Measurements from ENCODE around the gene TAS2R31. TPM values are rescaled to one million over a fixed set of nuclear protein-coding genes. Genes with fewer than 3 reads are reported as not detected.

Gene TAS2R31
- total RNA-seq (2022; extraction: Qiagen RNA extraction; ENCODE audit: low read depth): 0.08 to 0.13 TPM in 2 of 5 replicates, not detected in the others

GRCh38 chr12:11031307-11031706, at the start of gene TAS2R31:
TSS of gene TAS2R31 (minus strand) at chr12:11031407. CDS start at chr12:11031335, 72 bp downstream.

GRCh38 chr12:11062194-11062593, 31.0 kb upstream of the TAS2R31 start, which contains the start of gene TAS2R46:
TSS of gene TAS2R46 (minus strand) at chr12:11062294. CDS start at chr12:11062294, 0 bp downstream.

GRCh38 chr12:11022520-11022919, 8.7 kb downstream of the TAS2R31 start, which contains the start of gene TAS2R19:
TSS of gene TAS2R19 (minus strand) at chr12:11022620. CDS start at chr12:11022571, 49 bp downstream.

GRCh38 chr12:10998204-10998603, 33.0 kb downstream of the TAS2R31 start, which contains the start of gene TAS2R20:
TSS of gene TAS2R20 (minus strand) at chr12:10998304. CDS start at chr12:10997875, 429 bp downstream.

GRCh38 chr12:10986812-10987211, 44.4 kb downstream of the TAS2R31 start, which contains the start of gene TAS2R50:
TSS of gene TAS2R50 (minus strand) at chr12:10986912. CDS start at chr12:10986860, 52 bp downstream.

Other genes starting within 250 kb of the TAS2R31 start
- not detected in 5 replicates for gene TAS2R7, start 228.8 kb downstream of the TAS2R31 start, total RNA-seq (2022; extraction: Qiagen RNA extraction; ENCODE audit: low read depth)
- gene TAS2R8, start 224.1 kb downstream of the TAS2R31 start, total RNA-seq (2022; extraction: Qiagen RNA extraction; ENCODE audit: low read depth): not detected in 5 replicates
- not detected in 5 replicates for gene TAS2R9, start 221.2 kb downstream of the TAS2R31 start, total RNA-seq (2022; extraction: Qiagen RNA extraction; ENCODE audit: low read depth)
- 0.05 TPM in 1 of 5 replicates, not detected in the others for gene TAS2R10, start 205.0 kb downstream of the TAS2R31 start, total RNA-seq (2022; extraction: Qiagen RNA extraction; ENCODE audit: low read depth)
- gene PRR4, start 181.9 kb downstream of the TAS2R31 start, total RNA-seq (2022; extraction: Qiagen RNA extraction; ENCODE audit: low read depth): 1.5 to 4.3 TPM (median 3.3 TPM) in 5 replicates
- gene PRH1, start 147.2 kb downstream of the TAS2R31 start, total RNA-seq (2022; extraction: Qiagen RNA extraction; ENCODE audit: low read depth): 1.6 to 3.8 TPM (median 3.1 TPM) in 5 replicates
- gene TAS2R13, start 121.8 kb downstream of the TAS2R31 start, total RNA-seq (2022; extraction: Qiagen RNA extraction; ENCODE audit: low read depth): not detected in 5 replicates
- gene PRH2, start 102.2 kb downstream of the TAS2R31 start, total RNA-seq (2022; extraction: Qiagen RNA extraction; ENCODE audit: low read depth): 0.24 to 0.34 TPM (median 0.31 TPM) in 3 of 5 replicates, not detected in the others
- 0.57 to 0.98 TPM (median 0.75 TPM) in 5 replicates for gene TAS2R14, start 92.1 kb downstream of the TAS2R31 start, total RNA-seq (2022; extraction: Qiagen RNA extraction; ENCODE audit: low read depth)
- not detected in 5 replicates for gene TAS2R50, start 44.5 kb downstream of the TAS2R31 start, total RNA-seq (2022; extraction: Qiagen RNA extraction; ENCODE audit: low read depth)
- 0.08 to 0.35 TPM (median 0.15 TPM) in 3 of 5 replicates, not detected in the others for gene TAS2R20, start 33.1 kb downstream of the TAS2R31 start, total RNA-seq (2022; extraction: Qiagen RNA extraction; ENCODE audit: low read depth)
- 0.08 to 0.27 TPM (median 0.16 TPM) in 3 of 5 replicates, not detected in the others for gene TAS2R19, start 8.8 kb downstream of the TAS2R31 start, total RNA-seq (2022; extraction: Qiagen RNA extraction; ENCODE audit: low read depth)
- not detected in 5 replicates for gene TAS2R46, start 30.9 kb upstream of the TAS2R31 start, total RNA-seq (2022; extraction: Qiagen RNA extraction; ENCODE audit: low read depth)
- gene TAS2R43, start 60.9 kb upstream of the TAS2R31 start, total RNA-seq (2022; extraction: Qiagen RNA extraction; ENCODE audit: low read depth): not detected in 5 replicates
- not detected in 5 replicates for gene TAS2R30, start 103.2 kb upstream of the TAS2R31 start, total RNA-seq (2022; extraction: Qiagen RNA extraction; ENCODE audit: low read depth)
- gene SMIM10L1, start 139.8 kb upstream of the TAS2R31 start, total RNA-seq (2022; extraction: Qiagen RNA extraction; ENCODE audit: low read depth): 8.1 to 9.0 TPM (median 8.7 TPM) in 5 replicates
- gene TAS2R42, start 155.5 kb upstream of the TAS2R31 start, total RNA-seq (2022; extraction: Qiagen RNA extraction; ENCODE audit: low read depth): not detected in 5 replicates
- not detected in 5 replicates for gene PRB3, start 238.3 kb upstream of the TAS2R31 start, total RNA-seq (2022; extraction: Qiagen RNA extraction; ENCODE audit: low read depth)